Prostate gland (tissue), 2 donors: Measurements from ENCODE around the gene MAPKBP1. TPM values are rescaled to one million over a fixed set of nuclear protein-coding genes. Genes with fewer than 3 reads are reported as not detected.

Experiments used
- DNase-seq: peaks from one replicate; pipeline ENCODE4 v3.0.0-alpha.2; 2019; ENCODE audit warnings: low spot score
- H3K27ac ChIP-seq, 2 donors: fragments of 200-600 bp; sonication (generic); 2 replicates each; pipeline ENCODE4 v1.5.1; 2017 to 2019
- H3K27me3 ChIP-seq: fragments of 200-600 bp; sonication (generic); replicated peaks from 2 replicates; pipeline ENCODE4 v1.5.1; 2019; ENCODE audit not compliant: insufficient read depth
- H3K36me3 ChIP-seq, 2 donors: fragments of 200-600 bp; sonication (generic); 1 replicate in 1 of 2; 2 replicates in 1 of 2; pipeline versions ENCODE4 v1.5.1 to v1.8.1; 2017 to 2019
- H3K4me1 ChIP-seq: fragments of 200-600 bp; sonication (generic); replicated peaks from 2 replicates; pipeline ENCODE4 v1.5.1; 2019
- H3K4me3 ChIP-seq, 2 donors: fragments of 200-600 bp; sonication (generic); 2 replicates each; pipeline ENCODE4 v1.5.1; 2017 to 2019
- H3K9me3 ChIP-seq: fragments of 200-600 bp; sonication (generic); 2 replicates; pipeline ENCODE4 v1.5.1; 2017
- POLR2A ChIP-seq: fragments of 450-650 bp; IDR thresholded peaks from one replicate; pipeline ENCODE4 v1.6.1; 2016; ENCODE audit warnings: antibody characterized with exemption, mild to moderate bottlenecking
- POLR2AphosphoS5 ChIP-seq: sonication (generic); formaldehyde crosslinking; IDR thresholded peaks from one replicate; pipeline ENCODE4 v1.6.1; 2017; ENCODE audit warnings: antibody characterized with exemption
- WGBS: methylation state at CpG from one replicate; pipeline ENCODE4 v1.1.5; 2018; 5-methylcytosine and 5-hydroxymethylcytosine counted together
- intact Hi-C: fragments of 100-400 bp; cut with DNase I; formaldehyde crosslinking; loops from one replicate; pipeline ENCODE4 v1.14.2; 2022
- total RNA-seq, 2 donors: library from RNA; depleted of rRNA; stranded (reverse); fragments of >200 nt; gene quantifications; one replicate each; pipeline ENCODE4 v1.1.0, GENCODE V29; 2016
- TF ChIP-seq, protein P1 (sequence below), 4 experiments: fragments of 200-600 bp in 2 of 4; fragments of 450-650 bp in 2 of 4; sonication (generic) in 2 of 4; IDR thresholded peaks; 1 replicate in 3 of 4; 2 replicates in 1 of 4; pipeline ENCODE4 v1.5.1; 2016 to 2019; ENCODE audit warnings: antibody characterized with exemption in 4 of 4, mild to moderate bottlenecking in 2 of 4, moderate library complexity in 2 of 4

The MAPKBP1 gene
- total RNA-seq, 2 donors from 2014 or later = 17.4 to 62.8 TPM

GRCh38 chr15:41849204-41849603 lies 74.9 kb downstream of the MAPKBP1 start:
- H3K9me3 ChIP-seq = no peaks in the 10 kb centered on the region
- H3K27ac ChIP-seq = peak overlapping the region in 1 of 2 donors; percentile 57
- WGBS = 40% methylated on average over 6 of the region's 6 CpGs
- TF ChIP-seq, protein P1, sequence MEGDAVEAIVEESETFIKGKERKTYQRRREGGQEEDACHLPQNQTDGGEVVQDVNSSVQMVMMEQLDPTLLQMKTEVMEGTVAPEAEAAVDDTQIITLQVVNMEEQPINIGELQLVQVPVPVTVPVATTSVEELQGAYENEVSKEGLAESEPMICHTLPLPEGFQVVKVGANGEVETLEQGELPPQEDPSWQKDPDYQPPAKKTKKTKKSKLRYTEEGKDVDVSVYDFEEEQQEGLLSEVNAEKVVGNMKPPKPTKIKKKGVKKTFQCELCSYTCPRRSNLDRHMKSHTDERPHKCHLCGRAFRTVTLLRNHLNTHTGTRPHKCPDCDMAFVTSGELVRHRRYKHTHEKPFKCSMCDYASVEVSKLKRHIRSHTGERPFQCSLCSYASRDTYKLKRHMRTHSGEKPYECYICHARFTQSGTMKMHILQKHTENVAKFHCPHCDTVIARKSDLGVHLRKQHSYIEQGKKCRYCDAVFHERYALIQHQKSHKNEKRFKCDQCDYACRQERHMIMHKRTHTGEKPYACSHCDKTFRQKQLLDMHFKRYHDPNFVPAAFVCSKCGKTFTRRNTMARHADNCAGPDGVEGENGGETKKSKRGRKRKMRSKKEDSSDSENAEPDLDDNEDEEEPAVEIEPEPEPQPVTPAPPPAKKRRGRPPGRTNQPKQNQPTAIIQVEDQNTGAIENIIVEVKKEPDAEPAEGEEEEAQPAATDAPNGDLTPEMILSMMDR (IDR thresholded peaks at IDR 0.05) = no peak
- TF ChIP-seq POLR2A (no peak), POLR2AphosphoS5 (no peak)
- H3K27me3 ChIP-seq = no peaks in the 10 kb centered on the region
- DNase-seq = peak; percentile 35
- H3K36me3 ChIP-seq = peaks cover 2 to 12% of the 10 kb centered on the region in 2 donors
- intact Hi-C loops = no loop called here
- no peak overlapping the region for H3K4me3 ChIP-seq
- H3K4me1 ChIP-seq = no peaks in the 10 kb centered on the region

DNA sequence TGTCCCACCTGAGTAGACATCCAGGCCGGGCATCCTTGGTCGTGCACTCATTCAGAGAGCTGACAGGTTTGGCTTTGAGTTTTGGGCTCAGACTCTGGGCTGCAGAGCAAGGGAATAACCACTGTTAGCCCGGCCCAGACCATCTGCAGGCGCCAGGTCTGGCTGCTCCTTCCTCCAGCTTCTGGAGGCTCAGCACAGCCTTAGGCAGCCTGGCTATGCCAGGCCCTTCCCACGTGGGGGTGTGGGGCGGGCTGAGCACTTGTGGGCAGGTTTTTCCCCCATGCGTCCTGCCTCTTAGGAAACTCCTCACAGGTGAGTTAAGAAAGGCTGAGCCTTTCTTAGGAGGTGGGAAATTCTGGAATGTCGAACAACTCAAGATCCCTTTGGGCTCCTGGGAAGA lies 75.6 kb downstream of the MAPKBP1 start:
- peaks cover 2 to 12% of the 10 kb centered on the region in 2 donors for H3K36me3 ChIP-seq
- H3K27ac ChIP-seq = peak overlapping the region in 1 of 2 donors; percentile 57
- TF ChIP-seq, protein P1 (IDR thresholded peaks at IDR 0.05) = no peak
- peak; percentile 68 for TF ChIP-seq POLR2AphosphoS5
- TF ChIP-seq POLR2A = peak; percentile 12
- H3K27me3 ChIP-seq = no peaks in the 10 kb centered on the region
- no peaks in the 10 kb centered on the region for H3K4me1 ChIP-seq
- H3K9me3 ChIP-seq = no peaks in the 10 kb centered on the region
- H3K4me3 ChIP-seq = no peak overlapping the region
- 29% methylated on average over 8 of the region's 8 CpGs for WGBS
- intact Hi-C loops = no loop called here
- peak; percentile 73 for DNase-seq

- intact Hi-C loops = no loop called here
- Histone ChIP-seq H3K9me3 (no peaks in the 10 kb centered on the region), H3K4me3 (no peak overlapping the region), H3K27ac (no peak overlapping the region), H3K4me1 (no peaks in the 10 kb centered on the region), H3K36me3 (peaks cover 2 to 12% of the 10 kb centered on the region in 2 donors), H3K27me3 (no peaks in the 10 kb centered on the region)
- TF ChIP-seq, protein P1 (IDR thresholded peaks at IDR 0.05) = no peak
- no peak for TF ChIP-seq POLR2A
- TF ChIP-seq POLR2AphosphoS5 = no peak
- 83% methylated on average over 16 of the region's 16 CpGs for WGBS
- DNase-seq = no peak
Observed at GRCh38 chr15:41850482-41851166, 76.3 kb downstream of the MAPKBP1 start.

- WGBS = 59% methylated on average over 11 of the region's 11 CpGs
- Histone ChIP-seq H3K27me3 (no peaks in the 10 kb centered on the region), H3K9me3 (no peaks in the 10 kb centered on the region), H3K4me3 (no peak overlapping the region), H3K27ac (no peak overlapping the region), H3K36me3 (peaks cover 2 to 12% of the 10 kb centered on the region in 2 donors), H3K4me1 (no peaks in the 10 kb centered on the region)
- TF ChIP-seq POLR2AphosphoS5 = no peak
- no peak for TF ChIP-seq POLR2A
- TF ChIP-seq, protein P1 (IDR thresholded peaks at IDR 0.05) = no peak
- DNase-seq = no peak
- intact Hi-C loops = no loop called here
Observed at GRCh38 chr15:41851167-41851523, 76.9 kb downstream of the MAPKBP1 start.

DNA sequence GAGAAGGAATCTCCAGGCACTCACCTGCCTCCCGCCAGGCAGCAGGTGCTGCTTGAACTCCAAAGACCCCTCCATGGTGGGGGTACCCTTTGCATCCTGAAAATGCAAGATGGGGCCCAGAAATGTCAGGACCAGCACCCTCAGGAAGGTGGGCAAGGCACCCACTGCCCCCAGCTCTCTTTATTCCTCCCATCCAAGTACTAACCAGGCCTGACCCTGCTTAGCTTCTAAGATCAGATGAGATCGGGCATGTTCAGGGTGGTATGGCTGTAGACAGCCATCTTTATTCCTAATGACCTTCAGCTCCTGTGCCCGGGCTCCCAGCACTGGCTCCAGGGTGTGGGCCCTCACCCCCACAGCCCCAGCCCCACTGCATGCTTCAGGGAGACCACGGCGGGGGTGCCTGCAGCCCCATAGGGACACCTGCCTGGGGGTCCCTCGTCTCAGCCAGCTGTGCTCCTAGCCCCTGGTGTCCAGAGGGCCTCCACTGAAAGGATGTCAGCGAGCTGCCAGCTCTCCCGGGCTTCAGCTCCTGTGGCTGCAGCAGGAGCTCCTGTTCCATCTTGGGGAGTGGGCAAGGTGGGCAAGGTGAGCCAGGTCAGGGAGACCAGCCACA lies 77.6 kb downstream of the MAPKBP1 start:
- no peak for DNase-seq
- 75% methylated on average over 8 of the region's 8 CpGs for WGBS
- intact Hi-C loops = no loop called here
- H3K27ac ChIP-seq = no peak overlapping the region
- H3K9me3 ChIP-seq = no peaks in the 10 kb centered on the region
- TF ChIP-seq, protein P1 (IDR thresholded peaks at IDR 0.05) = no peak
- TF ChIP-seq POLR2A = no peak
- no peak for TF ChIP-seq POLR2AphosphoS5
- H3K27me3 ChIP-seq = no peaks in the 10 kb centered on the region
- H3K4me1 ChIP-seq = no peaks in the 10 kb centered on the region
- no peak overlapping the region for H3K4me3 ChIP-seq
- H3K36me3 ChIP-seq = peaks cover 2 to 11% of the 10 kb centered on the region in 2 donors
